HUDEP-2 (cell line): ENCODE data around the gene SANBR.

Experiments used
- DNase-seq, 76 experiments: peaks; one replicate each; lab custom pipeline; 2025; ENCODE audit not compliant: unreplicated experiment in 76 of 76; lab: John Stamatoyannopoulos, UW

Gene SANBR

GRCh38 chr2:61085883-61086282, 20.2 kb downstream of the SANBR start:
- DNase-seq, result no peak

GRCh38 chr2:61089797-61090196, 24.1 kb downstream of the SANBR start:
- DNase-seq, result no peak

GRCh38 chr2:61090386-61090921, 24.8 kb downstream of the SANBR start:
- no peak for DNase-seq

GRCh38 chr2:61091485-61091884, 25.8 kb downstream of the SANBR start:
- DNase-seq, result no peak

- DNase-seq, result no peak
These were observed 30.8 kb downstream of the SANBR start for GRCh38 chr2:61096438-61096837.

- no peak for DNase-seq
These were observed 35.1 kb downstream of the SANBR start for GRCh38 chr2:61100801-61101200.

- DNase-seq, result no peak
These were observed 43.6 kb downstream of the SANBR start for GRCh38 chr2:61109291-61109690.

GRCh38 chr2:61111708-61112107, 46.0 kb downstream of the SANBR start:
- DNase-seq, result no peak

GRCh38 chr2:61114147-61114546, 48.5 kb downstream of the SANBR start:
- DNase-seq, result no peak
